Measurements from ENCODE around the gene TENM4.

- TF ChIP-seq CREB1 (IDR thresholded peaks at IDR 0.05) (no peak), SP1 (IDR thresholded peaks at IDR 0.05; ENCODE audit: low read depth, low read length) (no peak), CTCF (IDR thresholded peaks at IDR 0.05; ENCODE audit: control extremely low read depth in 1 of 3, insufficient read depth in 1 of 3, low read depth in 1 of 3, low read length in 3 of 3) (no peak), EZH2 (IDR thresholded peaks at IDR 0.05; ENCODE audit: low read depth, low read length, severe bottlenecking) (no peak), PHF8 (conservative IDR thresholded peaks at IDR 0.05; ENCODE audit: low read depth, low read length) (no peak)
Observed at GRCh38 chr11:79116600-79116999, 324.2 kb downstream of the TENM4 start.
